ENCODE measurements around the gene PRSS21. TPM values are rescaled to one million over a fixed set of nuclear protein-coding genes. Genes with fewer than 3 reads are reported as not detected.

The PRSS21 gene
- total RNA-seq, 1 experiment from 2014 or later = not detected

GRCh38 chr16:2830355-2830695, 13.3 kb downstream of the PRSS21 start:
- Mint-ChIP-seq H3K27ac (ENCODE audit: unreplicated experiment) (no peak overlapping the region), H3K27me3 (ENCODE audit: unreplicated experiment) (no peaks in the 10 kb centered on the region), H3K4me1 (ENCODE audit: low read depth, unreplicated experiment) (peaks cover 11% of the 10 kb centered on the region), H3K9me3 (ENCODE audit: low read depth, unreplicated experiment) (no peaks in the 10 kb centered on the region), H3K36me3 (ENCODE audit: insufficient read depth, unreplicated experiment) (no peaks in the 10 kb centered on the region), H3K4me3 (ENCODE audit: low read depth, unreplicated experiment) (no peak overlapping the region)
- CTCF ChIA-PET = no interaction called here
- BruUV-seq (replicated peaks) = TSS peak; percentile 86
- no peak for TF ChIP-seq CTCF (IDR thresholded peaks at IDR 0.05; ENCODE audit: unreplicated experiment)
- intact Hi-C loops (cut with micrococcal nuclease; ENCODE audit: unreplicated experiment) = no loop called here
- DNase-seq = no peak

GRCh38 chr16:2831203-2831602, 14.2 kb downstream of the PRSS21 start:
- Mint-ChIP-seq H3K4me3 (ENCODE audit: low read depth, unreplicated experiment) (no peak overlapping the region), H3K4me1 (ENCODE audit: low read depth, unreplicated experiment) (peaks cover 18% of the 10 kb centered on the region), H3K27ac (ENCODE audit: unreplicated experiment) (no peak overlapping the region), H3K27me3 (ENCODE audit: unreplicated experiment) (no peaks in the 10 kb centered on the region), H3K36me3 (ENCODE audit: insufficient read depth, unreplicated experiment) (peaks cover 7% of the 10 kb centered on the region), H3K9me3 (ENCODE audit: low read depth, unreplicated experiment) (no peaks in the 10 kb centered on the region)
- CTCF ChIA-PET = no interaction called here
- intact Hi-C loops (cut with micrococcal nuclease; ENCODE audit: unreplicated experiment) = no loop called here
- TF ChIP-seq CTCF (IDR thresholded peaks at IDR 0.05; ENCODE audit: unreplicated experiment) = no peak
- DNase-seq = no peak
- no TSS peak for BruUV-seq (replicated peaks)

GRCh38 chr16:2833776-2834175, 16.7 kb downstream of the PRSS21 start:
- TF ChIP-seq CTCF (IDR thresholded peaks at IDR 0.05; ENCODE audit: unreplicated experiment) = no peak
- intact Hi-C loops (cut with micrococcal nuclease; ENCODE audit: unreplicated experiment) = no loop called here
- CTCF ChIA-PET = no interaction called here
- H3K4me3 Mint-ChIP-seq (ENCODE audit: low read depth, unreplicated experiment) = no peak overlapping the region
- no peak overlapping the region for H3K27ac Mint-ChIP-seq (ENCODE audit: unreplicated experiment)
- no peaks in the 10 kb centered on the region for H3K9me3 Mint-ChIP-seq (ENCODE audit: low read depth, unreplicated experiment)
- DNase-seq = no peak
- no TSS peak for BruUV-seq (replicated peaks)
- no peaks in the 10 kb centered on the region for H3K27me3 Mint-ChIP-seq (ENCODE audit: unreplicated experiment)
- H3K4me1 Mint-ChIP-seq (ENCODE audit: low read depth, unreplicated experiment) = peaks cover 43% of the 10 kb centered on the region
- peaks cover 24% of the 10 kb centered on the region for H3K36me3 Mint-ChIP-seq (ENCODE audit: insufficient read depth, unreplicated experiment)

GRCh38 chr16:2834968-2835367, 17.9 kb downstream of the PRSS21 start:
- BruUV-seq (replicated peaks) = no TSS peak
- peak overlapping the region; percentile 94 for H3K27ac Mint-ChIP-seq (ENCODE audit: unreplicated experiment)
- no peak for TF ChIP-seq CTCF (IDR thresholded peaks at IDR 0.05; ENCODE audit: unreplicated experiment)

More at GRCh38 chr16:2834968-2835367, 17.9 kb downstream of the PRSS21 start:
- peak overlapping the region; percentile 52 for H3K4me3 Mint-ChIP-seq (ENCODE audit: low read depth, unreplicated experiment)
- H3K27me3 Mint-ChIP-seq (ENCODE audit: unreplicated experiment) = no peaks in the 10 kb centered on the region
- CTCF ChIA-PET = interaction anchor here (0.6 kb wide), 1 partner anchor 82 kb away, joined by 3 read pairs; the partner anchor contains the start of gene SRRM2
- peaks cover 30% of the 10 kb centered on the region for H3K36me3 Mint-ChIP-seq (ENCODE audit: insufficient read depth, unreplicated experiment)
- intact Hi-C loops (cut with micrococcal nuclease; ENCODE audit: unreplicated experiment) = loop anchor here (5.0 kb wide), 1 partner anchor 58 kb away; the partner anchor contains the start of gene ELOB
- peaks cover 51% of the 10 kb centered on the region for H3K4me1 Mint-ChIP-seq (ENCODE audit: low read depth, unreplicated experiment)
- H3K9me3 Mint-ChIP-seq (ENCODE audit: low read depth, unreplicated experiment) = no peaks in the 10 kb centered on the region
- no peak for DNase-seq

All from Calu3 (cell line).